RWPE1 (cell line): Measurements from ENCODE around the gene CRIP3.

ENCODE experiments used
- CTCF ChIA-PET: fragments of 350-600 bp; sonication (Branson Sonifier 250); formaldehyde crosslinking; extraction: SDS; loops from one replicate; lab custom pipeline; 2021; lab: Yijun Ruan, JAX
- POLR2A ChIA-PET: fragments of 400-600 bp; formaldehyde crosslinking; extraction: SDS; loops from one replicate; lab custom pipeline; 2020; ENCODE audit warnings: antibody characterized with exemption; ENCODE audit not compliant: low non-redundant PET; lab: Yijun Ruan, JAX
- DNase-seq: peaks from one replicate; pipeline ENCODE4 v3.0.0; 2012; ENCODE audit warnings: low spot score
- H3K27ac ChIP-seq: fragments of 450-650 bp; 2 replicates; pipeline ENCODE4 v1.5.1; 2017
- CTCF ChIP-seq: fragments of 450-650 bp; conservative IDR thresholded peaks from 2 replicates; pipeline ENCODE4 v1.5.1; 2017; ENCODE audit warnings: low read depth, mild to moderate bottlenecking

CRIP3 gene

GRCh38 chr6:43286456-43286979 lies 22.1 kb downstream of the CRIP3 start:
- ChIA-PET POLR2A (no interaction called here), CTCF (interaction anchor here (0.6 kb wide), 1 partner anchor 66 kb away, joined by 3 read pairs; no protein-coding TSS in a partner anchor)
- TF ChIP-seq CTCF = no peak
- no peak overlapping the region for H3K27ac ChIP-seq
- no peak for DNase-seq

DNA sequence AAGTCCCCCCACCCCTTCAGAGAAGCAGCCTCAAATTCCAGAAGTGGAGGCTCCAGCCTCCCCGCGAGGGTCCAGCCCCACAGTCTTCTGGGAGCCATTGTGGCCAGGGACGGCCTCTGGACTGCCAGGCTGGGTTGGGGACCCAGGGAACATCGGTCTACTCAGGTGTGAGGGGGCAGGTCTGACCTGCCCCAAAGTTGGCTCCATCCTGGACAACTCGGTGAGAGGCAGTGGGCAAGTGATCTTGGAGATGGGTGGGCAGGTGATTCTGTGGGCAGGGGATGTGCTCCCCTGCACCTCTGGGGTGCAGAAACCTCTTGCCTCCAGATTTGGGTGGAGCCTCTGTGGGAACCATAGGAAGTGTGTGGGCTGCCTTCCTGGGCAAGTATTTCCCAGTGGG lies 22.8 kb downstream of the CRIP3 start:
- DNase-seq = no peak
- CTCF ChIA-PET = no interaction called here
- no peak for TF ChIP-seq CTCF
- H3K27ac ChIP-seq = no peak overlapping the region
- POLR2A ChIA-PET = no interaction called here

DNA sequence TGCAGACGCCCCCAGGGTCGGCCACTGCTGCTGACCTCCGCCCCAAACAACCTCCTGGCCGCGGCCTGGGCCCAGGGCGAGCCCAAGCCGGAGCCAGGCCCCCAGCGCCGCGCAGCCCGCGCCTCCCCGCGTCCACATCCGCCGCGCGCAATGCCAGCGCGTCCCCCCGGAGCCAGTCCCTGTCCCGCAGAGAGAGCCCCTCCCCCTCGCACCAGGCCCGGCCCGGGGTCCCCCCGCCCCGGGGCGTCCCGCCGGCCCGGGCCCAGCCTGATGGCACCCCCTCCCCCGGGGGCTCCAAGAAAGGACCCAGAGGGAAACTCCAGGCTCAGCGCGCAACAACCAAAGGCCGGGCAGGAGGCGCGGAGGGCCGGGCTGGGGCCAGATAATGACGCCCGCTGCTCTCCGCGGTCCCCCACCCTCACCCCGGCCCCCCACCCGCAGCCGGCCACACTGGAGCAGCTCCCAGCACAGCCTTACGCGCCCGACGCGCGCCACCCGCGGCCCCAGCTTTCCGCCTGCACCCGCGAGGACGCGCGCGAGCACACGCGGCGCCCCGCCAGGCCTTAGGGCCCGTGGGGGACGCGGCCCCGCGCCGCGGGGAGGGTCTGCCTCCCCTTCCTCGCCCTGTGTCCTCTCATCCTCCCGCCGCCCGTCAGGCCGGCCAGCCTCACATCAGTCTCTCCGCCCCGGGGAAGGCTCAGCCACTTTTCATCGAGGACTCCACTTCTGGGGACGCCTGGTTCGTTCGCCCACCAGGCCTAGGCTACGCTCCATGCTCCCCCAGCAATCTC lies 23.4 kb downstream of the CRIP3 start:
- ChIA-PET POLR2A (no interaction called here), CTCF (no interaction called here)
- DNase-seq = no peak
- no peak for TF ChIP-seq CTCF
- no peak overlapping the region for H3K27ac ChIP-seq

- peak; percentile 48 for DNase-seq
- no peak for TF ChIP-seq CTCF
- no peak overlapping the region for H3K27ac ChIP-seq
- ChIA-PET CTCF (no interaction called here), POLR2A (no interaction called here)
Measured at GRCh38 chr6:43283905-43284304, 24.7 kb downstream of the CRIP3 start.

DNA sequence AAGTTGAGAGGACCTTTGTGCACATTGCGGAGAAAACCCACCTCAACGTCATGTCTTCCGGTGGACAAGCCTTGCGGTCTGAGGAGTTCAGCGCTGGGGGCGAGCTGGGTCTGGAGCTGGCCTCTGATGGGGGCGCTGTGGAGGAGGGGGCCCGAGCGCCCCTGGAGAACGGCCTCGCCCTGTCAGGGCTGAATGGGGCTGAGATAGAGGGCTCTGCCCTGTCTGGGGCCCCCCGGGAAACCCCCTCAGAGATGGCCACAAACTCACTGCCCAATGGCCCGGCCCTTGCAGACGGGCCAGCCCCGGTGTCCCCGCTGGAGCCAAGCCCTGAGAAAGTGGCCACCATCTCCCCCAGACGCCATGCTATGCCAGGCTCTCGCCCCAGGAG lies 25.1 kb downstream of the CRIP3 start:
- no peak for TF ChIP-seq CTCF
- no peak for DNase-seq
- no peak overlapping the region for H3K27ac ChIP-seq
- POLR2A ChIA-PET = no interaction called here
- CTCF ChIA-PET = interaction anchor here (0.6 kb wide), 1 partner anchor 200 kb away, joined by 3 read pairs; no protein-coding TSS in a partner anchor

- POLR2A ChIA-PET = interaction anchor here (0.5 kb wide), 1 partner anchor 194 kb away, joined by 6 read pairs; the partner anchor contains the start of gene TJAP1
- H3K27ac ChIP-seq = no peak overlapping the region
- DNase-seq = no peak
- no peak for TF ChIP-seq CTCF
- CTCF ChIA-PET = interaction anchor here (0.5 to 0.6 kb wide), 2 partner anchors 171 to 199 kb away, joined by 3 to 5 read pairs; no protein-coding TSS in a partner anchor
Measured at GRCh38 chr6:43282636-43283513, 25.8 kb downstream of the CRIP3 start.
